Neural cell (in vitro differentiated cells): Measurements from ENCODE around the gene OSTC. TPM values are rescaled to one million over a fixed set of nuclear protein-coding genes. Genes with fewer than 3 reads are reported as not detected.
A peak's percentile ranks its signal among the peaks of the same experiment; 100 is the strongest.

ENCODE experiments used
- H2AFZ ChIP-seq: fragments of 200-600, 300-800 bp; sonication (generic), shearing (Covaris generic); 2 replicates; pipeline ENCODE4 v1.6.0; 2014; ENCODE audit warnings: low read depth, mild to moderate bottlenecking, antibody characterized with exemption, low read length, moderate library complexity
- H3F3A ChIP-seq: fragments of 200-600 bp; shearing (Covaris generic); 2 replicates; pipeline ENCODE4 v1.6.1; 2016; ENCODE audit warnings: mild to moderate bottlenecking, moderate library complexity, mixed read lengths, antibody characterized with exemption, low read length; ENCODE audit not compliant: insufficient read depth, poor library complexity, severe bottlenecking
- H3K27ac ChIP-seq: fragments of 200-600, 300-800 bp; sonication (generic), shearing (Covaris generic); 2 replicates; pipeline ENCODE4 v1.5.1; 2014; ENCODE audit warnings: mild to moderate bottlenecking, low read length, moderate library complexity
- H3K27me3 ChIP-seq: fragments of 300-800, 200-600 bp; sonication (generic), shearing (Covaris generic); 2 replicates; pipeline ENCODE4 v1.6.0; 2014; ENCODE audit warnings: mild to moderate bottlenecking, low read depth, low read length, moderate library complexity; ENCODE audit not compliant: insufficient read depth
- H3K36me3 ChIP-seq: fragments of 300-800, 200-600 bp; sonication (generic), shearing (Covaris generic); 2 replicates; pipeline ENCODE4 v1.5.1; 2014; ENCODE audit warnings: mild to moderate bottlenecking, antibody characterized with exemption, low read length, moderate library complexity; ENCODE audit not compliant: insufficient read depth
- H3K4me2 ChIP-seq: fragments of 300-800, 200-600 bp; sonication (generic), shearing (Covaris generic); 2 replicates; pipeline ENCODE4 v1.6.0; 2014; ENCODE audit warnings: mild to moderate bottlenecking, low read length
- H3K4me3 ChIP-seq: fragments of 300-800, 200-600 bp; sonication (generic), shearing (Covaris generic); 2 replicates; pipeline ENCODE4 v1.5.1; 2014; ENCODE audit warnings: mild to moderate bottlenecking, low read length, moderate library complexity
- H3K79me2 ChIP-seq: fragments of 200-600 bp; shearing (Covaris generic); replicated peaks from 2 replicates; pipeline ENCODE4 v1.6.0; 2014; ENCODE audit warnings: mild to moderate bottlenecking, low read length, moderate library complexity; ENCODE audit not compliant: insufficient read depth
- H3K9ac ChIP-seq: fragments of 300-800, 200-600 bp; sonication (generic), shearing (Covaris generic); 2 replicates; pipeline ENCODE4 v1.6.1; 2016; ENCODE audit warnings: mild to moderate bottlenecking, low read length, mixed read lengths
- H3K9me2 ChIP-seq: fragments of 200-600 bp; shearing (Covaris generic); 2 replicates; pipeline ENCODE4 v1.6.1; 2016; ENCODE audit warnings: mild to moderate bottlenecking, low read length, mixed read lengths; ENCODE audit not compliant: insufficient read depth
- H3K9me3 ChIP-seq: fragments of 200-600, 300-800 bp; sonication (generic), shearing (Covaris generic); 2 replicates; pipeline ENCODE4 v1.6.1; 2016; ENCODE audit warnings: mild to moderate bottlenecking, mixed run types, low read length, moderate library complexity, mixed read lengths
- H4K20me1 ChIP-seq: fragments of 200-600 bp; shearing (Covaris generic); 2 replicates; pipeline ENCODE4 v1.6.1; 2016; ENCODE audit warnings: mild to moderate bottlenecking, mixed run types; ENCODE audit not compliant: insufficient read depth
- EP300 ChIP-seq: fragments of 450-650 bp; conservative IDR thresholded peaks from 2 replicates; pipeline ENCODE4 v1.6.1; 2014; ENCODE audit warnings: antibody characterized with exemption, mild to moderate bottlenecking, moderate library complexity; ENCODE audit not compliant: poor library complexity, severe bottlenecking
- EZH2 ChIP-seq: fragments of 200-600, 300-800 bp; shearing (Covaris generic), sonication (generic); IDR thresholded peaks from 2 replicates; pipeline ENCODE4 v1.6.1; 2014; ENCODE audit warnings: antibody characterized with exemption, low read length, borderline replicate concordance, mild to moderate bottlenecking; ENCODE audit not compliant: insufficient read depth, poor library complexity, severe bottlenecking
- MXI1 ChIP-seq: fragments of 450-650 bp; conservative IDR thresholded peaks from 2 replicates; pipeline ENCODE4 v1.6.1; 2014; ENCODE audit warnings: antibody characterized with exemption, mild to moderate bottlenecking; ENCODE audit not compliant: poor library complexity, severe bottlenecking
- POLR2AphosphoS5 ChIP-seq: IDR thresholded peaks from 2 replicates; pipeline ENCODE4 v1.6.1; 2012
- RAD21 ChIP-seq: fragments of 450-650 bp; conservative IDR thresholded peaks from 2 replicates; pipeline ENCODE4 v1.6.1; 2014; ENCODE audit warnings: antibody characterized with exemption, mild to moderate bottlenecking, moderate library complexity
- SMC3 ChIP-seq: fragments of 450-650 bp; conservative IDR thresholded peaks from 2 replicates; pipeline ENCODE4 v1.6.1; 2014; ENCODE audit warnings: antibody characterized with exemption, mild to moderate bottlenecking, moderate library complexity; ENCODE audit not compliant: poor library complexity
- TAF1 ChIP-seq: IDR thresholded peaks from 2 replicates; pipeline ENCODE4 v1.6.1; 2012; ENCODE audit warnings: low read depth
- polyA plus RNA-seq: library from polyadenylated mRNA; depleted of rRNA; stranded (reverse); fragments of >200 nt; gene quantifications from 2 replicates; pipeline ENCODE4 v1.2.3, GENCODE V29; 2014
- TF ChIP-seq, protein P1 (sequence below): IDR thresholded peaks from 2 replicates; pipeline ENCODE4 v1.6.1; 2012; ENCODE audit warnings: borderline replicate concordance
- TF ChIP-seq, protein P2 (sequence below): fragments of 450-650 bp; IDR thresholded peaks from 2 replicates; pipeline ENCODE4 v1.5.1; 2014; ENCODE audit warnings: antibody characterized with exemption, mild to moderate bottlenecking, moderate library complexity; ENCODE audit not compliant: poor library complexity, severe bottlenecking

The OSTC gene
- polyA plus RNA-seq, 1 donor from 2014 or later, result 128 TPM

DNA sequence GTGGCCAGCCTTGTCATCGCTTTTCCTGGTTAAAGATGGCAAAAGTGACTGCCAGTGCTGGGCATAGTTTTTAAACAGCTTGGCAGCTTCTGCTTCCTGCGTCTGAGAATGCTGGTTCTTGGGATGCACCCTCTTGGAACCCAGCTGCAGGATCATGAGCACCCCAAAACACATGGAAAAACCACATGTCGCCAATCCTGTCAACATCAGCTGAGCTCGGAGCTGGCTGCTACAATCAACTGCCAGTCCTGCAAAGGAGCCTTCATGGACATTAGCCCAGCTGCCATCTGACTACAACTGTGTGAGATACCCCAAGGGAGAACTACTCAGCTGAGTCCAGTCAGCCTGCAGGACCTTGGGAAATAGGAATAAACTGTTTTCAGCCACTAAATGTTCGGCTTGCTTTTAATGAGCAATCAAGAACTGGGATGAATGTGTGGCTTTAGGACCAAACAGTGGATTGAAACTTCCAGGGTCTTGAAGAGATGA lies 31.0 kb downstream of the OSTC start:
- no peaks in the 10 kb centered on the region for H3K9me2 ChIP-seq
- no peaks in the 10 kb centered on the region for H4K20me1 ChIP-seq
- no peak overlapping the region for H3K27ac ChIP-seq
- H3K79me2 ChIP-seq, result no peaks in the 10 kb centered on the region
- TF ChIP-seq SMC3 (no peak), TAF1 (no peak), POLR2AphosphoS5 (no peak), MXI1 (no peak), RAD21 (no peak), EZH2 (no peak), EP300 (no peak)
- TF ChIP-seq, protein P1, sequence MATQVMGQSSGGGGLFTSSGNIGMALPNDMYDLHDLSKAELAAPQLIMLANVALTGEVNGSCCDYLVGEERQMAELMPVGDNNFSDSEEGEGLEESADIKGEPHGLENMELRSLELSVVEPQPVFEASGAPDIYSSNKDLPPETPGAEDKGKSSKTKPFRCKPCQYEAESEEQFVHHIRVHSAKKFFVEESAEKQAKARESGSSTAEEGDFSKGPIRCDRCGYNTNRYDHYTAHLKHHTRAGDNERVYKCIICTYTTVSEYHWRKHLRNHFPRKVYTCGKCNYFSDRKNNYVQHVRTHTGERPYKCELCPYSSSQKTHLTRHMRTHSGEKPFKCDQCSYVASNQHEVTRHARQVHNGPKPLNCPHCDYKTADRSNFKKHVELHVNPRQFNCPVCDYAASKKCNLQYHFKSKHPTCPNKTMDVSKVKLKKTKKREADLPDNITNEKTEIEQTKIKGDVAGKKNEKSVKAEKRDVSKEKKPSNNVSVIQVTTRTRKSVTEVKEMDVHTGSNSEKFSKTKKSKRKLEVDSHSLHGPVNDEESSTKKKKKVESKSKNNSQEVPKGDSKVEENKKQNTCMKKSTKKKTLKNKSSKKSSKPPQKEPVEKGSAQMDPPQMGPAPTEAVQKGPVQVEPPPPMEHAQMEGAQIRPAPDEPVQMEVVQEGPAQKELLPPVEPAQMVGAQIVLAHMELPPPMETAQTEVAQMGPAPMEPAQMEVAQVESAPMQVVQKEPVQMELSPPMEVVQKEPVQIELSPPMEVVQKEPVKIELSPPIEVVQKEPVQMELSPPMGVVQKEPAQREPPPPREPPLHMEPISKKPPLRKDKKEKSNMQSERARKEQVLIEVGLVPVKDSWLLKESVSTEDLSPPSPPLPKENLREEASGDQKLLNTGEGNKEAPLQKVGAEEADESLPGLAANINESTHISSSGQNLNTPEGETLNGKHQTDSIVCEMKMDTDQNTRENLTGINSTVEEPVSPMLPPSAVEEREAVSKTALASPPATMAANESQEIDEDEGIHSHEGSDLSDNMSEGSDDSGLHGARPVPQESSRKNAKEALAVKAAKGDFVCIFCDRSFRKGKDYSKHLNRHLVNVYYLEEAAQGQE, result no peak
- TF ChIP-seq, protein P2, sequence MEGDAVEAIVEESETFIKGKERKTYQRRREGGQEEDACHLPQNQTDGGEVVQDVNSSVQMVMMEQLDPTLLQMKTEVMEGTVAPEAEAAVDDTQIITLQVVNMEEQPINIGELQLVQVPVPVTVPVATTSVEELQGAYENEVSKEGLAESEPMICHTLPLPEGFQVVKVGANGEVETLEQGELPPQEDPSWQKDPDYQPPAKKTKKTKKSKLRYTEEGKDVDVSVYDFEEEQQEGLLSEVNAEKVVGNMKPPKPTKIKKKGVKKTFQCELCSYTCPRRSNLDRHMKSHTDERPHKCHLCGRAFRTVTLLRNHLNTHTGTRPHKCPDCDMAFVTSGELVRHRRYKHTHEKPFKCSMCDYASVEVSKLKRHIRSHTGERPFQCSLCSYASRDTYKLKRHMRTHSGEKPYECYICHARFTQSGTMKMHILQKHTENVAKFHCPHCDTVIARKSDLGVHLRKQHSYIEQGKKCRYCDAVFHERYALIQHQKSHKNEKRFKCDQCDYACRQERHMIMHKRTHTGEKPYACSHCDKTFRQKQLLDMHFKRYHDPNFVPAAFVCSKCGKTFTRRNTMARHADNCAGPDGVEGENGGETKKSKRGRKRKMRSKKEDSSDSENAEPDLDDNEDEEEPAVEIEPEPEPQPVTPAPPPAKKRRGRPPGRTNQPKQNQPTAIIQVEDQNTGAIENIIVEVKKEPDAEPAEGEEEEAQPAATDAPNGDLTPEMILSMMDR, result no peak
- no peaks in the 10 kb centered on the region for H3F3A ChIP-seq
- no peak overlapping the region for H2AFZ ChIP-seq
- no peaks in the 10 kb centered on the region for H3K27me3 ChIP-seq
- no peaks in the 10 kb centered on the region for H3K9me3 ChIP-seq
- no peaks in the 10 kb centered on the region for H3K36me3 ChIP-seq
- no peak overlapping the region for H3K9ac ChIP-seq
- no peak overlapping the region for H3K4me3 ChIP-seq
- H3K4me2 ChIP-seq, result no peak overlapping the region

DNA sequence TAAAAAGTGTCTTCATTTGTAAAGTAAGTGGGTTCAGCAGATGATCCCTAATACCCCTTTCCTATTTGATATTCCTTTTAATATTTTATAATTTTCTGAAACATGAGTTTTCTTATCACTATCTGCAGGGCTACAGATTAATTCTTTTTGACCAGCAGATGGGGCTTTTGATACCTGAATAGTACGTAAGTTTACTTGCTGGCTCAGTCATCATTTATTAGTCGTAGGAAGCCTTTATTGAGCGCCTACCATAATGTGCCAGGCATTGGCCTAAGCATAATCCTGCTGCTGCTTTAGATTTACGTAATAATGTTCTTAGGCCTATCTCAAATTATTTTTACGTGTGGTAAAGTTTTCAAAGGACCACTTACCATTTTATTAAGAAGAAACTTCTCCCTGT lies 33.1 kb downstream of the OSTC start:
- no peak overlapping the region for H2AFZ ChIP-seq
- H3K9me3 ChIP-seq, result no peaks in the 10 kb centered on the region
- no peak overlapping the region for H3K9ac ChIP-seq
- TF ChIP-seq EZH2, result no peak
- TF ChIP-seq, protein P2, result peak; percentile 64
- no peak for TF ChIP-seq MXI1
- peak; percentile 78 for TF ChIP-seq SMC3
- peak; percentile 68 for TF ChIP-seq RAD21
- TF ChIP-seq, protein P1, result no peak
- no peaks in the 10 kb centered on the region for H3F3A ChIP-seq
- H3K4me3 ChIP-seq, result no peak overlapping the region
- no peak overlapping the region for H3K27ac ChIP-seq
- no peaks in the 10 kb centered on the region for H3K36me3 ChIP-seq
- no peak overlapping the region for H3K4me2 ChIP-seq
- H3K27me3 ChIP-seq, result no peaks in the 10 kb centered on the region
- no peaks in the 10 kb centered on the region for H4K20me1 ChIP-seq
- H3K79me2 ChIP-seq, result no peaks in the 10 kb centered on the region
- H3K9me2 ChIP-seq, result no peaks in the 10 kb centered on the region
